A549 treated with DMSO at 1 μM for 4 hours (cell line): Measurements from ENCODE around the gene CNGB1. TPM values are rescaled to one million over a fixed set of nuclear protein-coding genes. Genes with fewer than 3 reads are reported as not detected.

ENCODE experiments used
- total RNA-seq: library from RNA; stranded (reverse); fragments of 200-300 nt; extraction: Qiagen RNA extraction; gene quantifications from 5 replicates; pipeline ENCODE4 v1.2.3, GENCODE V29; 2022; ENCODE audit warnings: low read depth

CNGB1 gene
- total RNA-seq: 0.08 to 0.39 TPM (median 0.09 TPM) in 5 replicates

DNA sequence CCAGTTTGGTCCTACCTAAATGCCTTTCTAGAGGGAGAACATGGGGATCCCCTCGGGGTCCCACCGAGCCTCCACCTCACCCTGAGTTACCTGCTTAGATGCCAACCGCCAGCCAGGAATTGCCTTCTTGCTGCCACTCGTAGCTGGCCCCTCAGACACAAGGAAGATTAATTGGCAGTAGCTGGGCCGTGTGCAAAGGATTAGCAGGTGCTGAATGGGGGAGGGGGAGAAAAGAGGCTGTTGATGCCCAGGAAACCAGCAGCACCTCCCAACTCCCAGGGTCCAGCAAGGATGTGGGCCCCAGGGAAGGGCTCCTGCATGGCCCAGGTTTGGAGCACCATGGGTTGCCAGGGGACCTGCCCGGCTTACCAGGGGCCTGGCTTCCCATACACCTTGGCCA, at the start of gene CNGB1:
Gene CNGB1 (minus strand): TSS at position 159 of the 400 bp plus-strand sequence. CDS start 3,842 bp downstream, outside the sequence.

DNA sequence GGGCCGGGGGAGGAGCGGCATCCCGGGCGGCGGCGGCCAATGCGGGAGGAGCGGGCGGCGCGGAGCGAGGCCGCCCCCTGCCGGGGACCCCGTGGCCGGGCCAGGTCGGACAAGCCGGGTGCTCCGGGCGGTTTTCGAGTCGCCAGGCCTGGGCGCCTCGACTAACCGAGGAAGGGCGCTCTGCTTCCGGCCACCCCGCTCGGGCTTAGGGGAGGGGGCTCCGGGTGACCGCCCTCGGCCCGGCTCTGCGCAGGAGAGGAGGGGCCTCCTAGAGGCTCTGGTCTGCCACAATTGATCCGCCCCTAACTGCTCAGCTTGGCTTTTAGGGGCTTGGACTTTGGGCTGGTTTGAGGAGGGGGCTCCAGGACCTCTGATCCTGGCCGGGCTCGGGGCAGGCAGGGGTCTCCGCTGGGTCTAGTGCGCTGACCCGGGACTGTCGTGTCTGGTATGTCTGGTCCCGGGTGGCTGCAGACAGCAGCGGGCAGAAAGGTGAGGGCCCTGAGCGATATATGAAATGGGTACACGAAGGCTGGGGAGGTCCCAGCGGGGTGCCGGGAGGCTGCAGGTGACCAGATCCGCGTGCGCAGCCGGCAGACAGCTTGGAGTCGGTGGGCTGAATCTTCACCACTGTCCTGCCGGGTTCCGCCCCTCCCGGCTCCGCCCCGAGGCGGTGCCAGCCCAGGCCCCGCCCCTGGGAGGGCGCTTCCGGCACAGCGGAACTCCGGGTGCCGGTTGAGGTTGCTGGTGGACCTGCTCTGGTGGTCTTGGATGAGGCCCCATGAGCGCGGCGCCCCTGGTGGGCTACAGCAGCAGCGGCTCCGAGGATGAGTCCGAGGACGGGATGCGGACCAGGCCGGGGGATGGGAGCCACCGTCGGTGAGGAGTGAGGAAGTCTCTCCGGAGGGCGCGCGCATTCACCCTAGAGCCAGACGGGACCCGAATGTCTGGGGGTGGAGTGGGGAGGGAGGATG, 30.1 kb upstream of the CNGB1 start, which contains the start of gene USB1:
Gene USB1 (plus strand): TSS at position 702 of the 971 bp plus-strand sequence. CDS start 77 bp downstream, at position 779.

DNA sequence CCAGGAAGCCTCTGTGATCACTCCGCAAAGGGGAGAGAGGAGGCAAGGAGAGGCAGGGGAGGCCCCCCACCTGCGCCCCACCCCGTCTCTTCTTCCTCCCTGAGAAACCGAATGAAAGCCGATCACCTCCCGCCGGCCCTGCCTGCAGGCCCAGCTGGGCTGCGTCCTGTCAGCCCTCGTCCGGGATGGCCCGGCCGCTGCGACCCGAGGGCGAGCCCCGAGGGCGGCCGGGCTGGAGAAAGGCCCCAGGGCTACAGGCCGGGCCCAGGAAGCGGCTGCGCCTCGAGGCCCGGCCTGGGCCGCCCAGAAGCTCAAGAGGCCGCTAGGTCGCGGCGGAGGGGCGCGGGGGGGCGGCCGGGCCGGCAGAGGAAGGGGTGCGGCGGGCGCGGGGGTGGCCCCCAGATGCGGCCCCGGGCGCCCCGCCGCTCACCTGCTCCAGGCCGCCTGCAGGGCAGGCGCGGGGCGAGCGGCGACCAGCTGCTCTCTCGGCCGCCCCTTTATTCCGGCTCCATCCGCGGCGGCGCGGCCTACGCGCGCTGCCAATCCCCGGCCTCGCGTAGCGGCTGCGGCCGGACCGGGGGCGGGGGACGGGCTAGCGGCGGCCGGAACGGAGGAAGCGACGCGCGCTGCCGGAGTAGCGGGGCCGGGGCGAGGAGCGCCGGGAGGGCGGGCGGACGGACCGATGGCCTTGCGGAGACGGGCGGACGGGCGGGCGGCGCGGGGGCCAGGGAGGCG, 29.2 kb upstream of the CNGB1 start, which contains the start of gene ZNF319:
Gene ZNF319 (minus strand): TSS at position 702 of the 735 bp plus-strand sequence. CDS start 2,407 bp downstream, outside the sequence.

Other genes with a start within 250 kb of the CNGB1 start
- gene KATNB1, start 235.4 kb downstream of the CNGB1 start, total RNA-seq: 18.3 to 23.8 TPM (median 20.7 TPM) in 5 replicates
- gene KIFC3, start 168.6 kb downstream of the CNGB1 start, total RNA-seq: 161 to 215 TPM (median 203 TPM) in 5 replicates
- gene ZNF319, start 29.5 kb upstream of the CNGB1 start, total RNA-seq: 12.7 to 18.1 TPM (median 17.5 TPM) in 5 replicates
- gene USB1, start 30.3 kb upstream of the CNGB1 start, total RNA-seq: 96.0 to 105 TPM (median 101 TPM) in 5 replicates
- gene MMP15, start 54.6 kb upstream of the CNGB1 start, total RNA-seq: 14.7 to 20.7 TPM (median 18.8 TPM) in 5 replicates
- 53.2 to 58.9 TPM (median 55.5 TPM) in 5 replicates for gene CFAP20, start 158.3 kb upstream of the CNGB1 start, total RNA-seq
- gene CSNK2A2, start 227.0 kb upstream of the CNGB1 start, total RNA-seq: 56.8 to 67.3 TPM (median 64.4 TPM) in 5 replicates